K562 (cell line): Measurements from ENCODE around the gene NEURL1. TPM values are rescaled to one million over a fixed set of nuclear protein-coding genes. Genes with fewer than 3 reads are reported as not detected.

Experiments used
- ATAC-seq: fragments of 200-7000 bp; cut with Tn5 transposase; 3 replicates; pipeline ENCODE4 v1.9.1; 2020; ENCODE audit warnings: moderate library complexity
- BruUV-seq: library from RNA; stranded (reverse); fragments of 400-500 nt; replicated peaks from 2 replicates; lab custom pipeline; 2021; lab: Mats Ljungman, UMichigan
- CTCF ChIA-PET: fragments of 300-600 bp; formaldehyde crosslinking; extraction: SDS; loops from one replicate; lab custom pipeline; 2021; ENCODE audit warnings: low intra/inter-chr PET ratio; lab: Yijun Ruan, JAX
- POLR2A ChIA-PET: fragments of 300-600, 350-650 bp; sonication (Branson Sonifier 250); formaldehyde crosslinking; extraction: SDS; loops from one replicate; lab custom pipeline; 2021; ENCODE audit warnings: antibody characterized with exemption, inconsistent platforms; lab: Yijun Ruan, JAX
- DNase-seq, 4 experiments: peaks; one replicate each; pipeline versions ENCODE4 v3.0.0 to v3.0.0-alpha.2; 2011 to 2018; ENCODE audit warnings: low spot score in 3 of 4, mixed read lengths in 3 of 4; ENCODE audit errors: extremely low read depth in 1 of 4
- FAIRE-seq: peaks from 2 replicates; lab custom pipeline; 2011; peaks lifted over from hg19 to GRCh38; lab: Jason Lieb, UNC
- H2AFZ ChIP-seq: 2 replicates; pipeline ENCODE4 v1.6.0; 2011; ENCODE audit warnings: low read depth, low read length, control low read depth, inconsistent platforms
- H3K27ac ChIP-seq: fragments of 200-600 bp; 3 replicates; pipeline ENCODE4 v1.8.0; 2011; ENCODE audit warnings: low read depth, mild to moderate bottlenecking, control low read depth, inconsistent platforms, low read length, moderate library complexity, mixed read lengths; ENCODE audit errors: extremely low read depth
- H3K27me3 ChIP-seq, 2 experiments: fragments of 300-600 bp in 1 of 2; 2 replicates in 1 of 2; 3 replicates in 1 of 2; pipeline versions ENCODE4 v1.6.0 to v1.8.0; 2011; ENCODE audit warnings: inconsistent platforms in 2 of 2, low read length in 2 of 2, mild to moderate bottlenecking in 1 of 2, mixed read lengths in 1 of 2, moderate library complexity in 1 of 2; ENCODE audit not compliant: control insufficient read depth in 2 of 2, insufficient read depth in 2 of 2
- H3K36me3 ChIP-seq: fragments of 300-600 bp; 3 replicates; pipeline ENCODE4 v1.8.0; 2011; ENCODE audit warnings: mild to moderate bottlenecking, low read length, inconsistent platforms; ENCODE audit not compliant: control insufficient read depth, insufficient read depth
- H3K4me1 ChIP-seq, 2 experiments: fragments of 200-600 bp in 1 of 2; replicated peaks in 1 of 2; 2 replicates in 1 of 2; 3 replicates in 1 of 2; pipeline versions ENCODE4 v1.5.1 to v1.8.0; 2011; ENCODE audit warnings: inconsistent platforms in 2 of 2, low read length in 2 of 2, mild to moderate bottlenecking in 1 of 2, mixed read lengths in 1 of 2, moderate library complexity in 1 of 2; ENCODE audit not compliant: control insufficient read depth in 2 of 2, insufficient read depth in 2 of 2
- H3K4me2 ChIP-seq: 2 replicates; pipeline ENCODE4 v1.6.1; 2011; ENCODE audit warnings: low read length, control low read depth, inconsistent platforms, mixed read lengths; ENCODE audit not compliant: insufficient read depth
- H3K4me3 ChIP-seq: fragments of 200-600 bp; sonication (generic), shearing (Covaris generic); 2 replicates; pipeline ENCODE4 v1.5.1; 2016; ENCODE audit warnings: control low read depth, inconsistent platforms
- H3K79me2 ChIP-seq: fragments of 200-600 bp; 3 replicates; pipeline ENCODE4 v1.8.0; 2011; ENCODE audit warnings: low read length, inconsistent platforms; ENCODE audit not compliant: control insufficient read depth, insufficient read depth
- H3K9ac ChIP-seq, 2 experiments: 2 replicates each; pipeline versions ENCODE4 v1.6.0 to v1.6.1; 2011; ENCODE audit warnings: low read depth in 2 of 2, low read length in 2 of 2, control low read depth in 1 of 2, inconsistent platforms in 1 of 2, mild to moderate bottlenecking in 1 of 2, mixed read lengths in 1 of 2; ENCODE audit not compliant: insufficient read depth in 1 of 2
- H3K9me1 ChIP-seq: one replicate; pipeline ENCODE4 v1.6.0; 2011; ENCODE audit warnings: inconsistent platforms, mild to moderate bottlenecking, low read length, moderate library complexity; ENCODE audit not compliant: control insufficient read depth, insufficient read depth
- H3K9me3 ChIP-seq: replicated peaks from 2 replicates; pipeline ENCODE4 v1.5.1; 2011; ENCODE audit warnings: low read depth, low read length, inconsistent platforms; ENCODE audit not compliant: control insufficient read depth, insufficient read depth
- H4K20me1 ChIP-seq: replicated peaks from 2 replicates; pipeline ENCODE4 v1.6.1; 2011; ENCODE audit warnings: low read length, inconsistent platforms, mixed read lengths; ENCODE audit not compliant: control insufficient read depth, insufficient read depth
- CAMTA2 ChIP-seq: fragments of 250-450 bp; sonication (Bioruptor Pico); conservative IDR thresholded peaks from 2 replicates; pipeline ENCODE4 v1.5.1; 2022
- CBFA2T2 ChIP-seq: fragments of 450-650 bp; conservative IDR thresholded peaks from 2 replicates; pipeline ENCODE4 v1.6.1; 2017; ENCODE audit warnings: mild to moderate bottlenecking
- ESRRB ChIP-seq: fragments of 250-450 bp; sonication (Bioruptor Pico); IDR thresholded peaks from 2 replicates; pipeline ENCODE4 v1.5.0; 2020; ENCODE audit warnings: mild to moderate bottlenecking, moderate library complexity, borderline replicate concordance
- ETV5 ChIP-seq: sonication (generic); formaldehyde crosslinking; IDR thresholded peaks from 2 replicates; pipeline ENCODE4 v1.4.0; 2020; ENCODE audit warnings: low read depth, mild to moderate bottlenecking, missing genetic modification reagents
- FIP1L1 ChIP-seq: fragments of 200-400 bp; formaldehyde crosslinking; IDR thresholded peaks from 2 replicates; pipeline ENCODE4 v1.6.1; 2018; ENCODE audit warnings: mild to moderate bottlenecking, low read depth, low read length; ENCODE audit not compliant: poor library complexity, severe bottlenecking
- MAFF ChIP-seq: IDR thresholded peaks from 2 replicates; pipeline ENCODE4 v1.6.1; 2012; ENCODE audit warnings: low read length, improper control_type of control experiment
- NCOA1 ChIP-seq: fragments of 450-650 bp; IDR thresholded peaks from 2 replicates; pipeline ENCODE4 v1.6.1; 2016; ENCODE audit warnings: low read depth
- NR4A1 ChIP-seq, 2 experiments: fragments of 250-450 bp in 1 of 2; fragments of 450-650 bp in 1 of 2; sonication (Bioruptor Pico) in 1 of 2; IDR thresholded peaks; 2 replicates each; pipeline versions ENCODE4 v1.4.0 to v1.6.1; 2016 to 2020; ENCODE audit warnings: mild to moderate bottlenecking in 2 of 2, missing compliant biosample characterization in 1 of 2, missing genetic modification characterization in 1 of 2, moderate library complexity in 1 of 2
- POU5F1 ChIP-seq: fragments of 150-350 bp; IDR thresholded peaks from 2 replicates; pipeline ENCODE4 v1.6.1; 2014; ENCODE audit warnings: borderline replicate concordance, low read length, low read depth, mild to moderate bottlenecking; ENCODE audit not compliant: partially characterized antibody
- SETDB1 ChIP-seq: IDR thresholded peaks from one replicate; pipeline ENCODE4 v1.6.1; 2012; ENCODE audit warnings: low read length, control low read depth, inconsistent platforms
- SP2 ChIP-seq: IDR thresholded peaks from 2 replicates; pipeline ENCODE4 v1.6.1; 2011; ENCODE audit warnings: mild to moderate bottlenecking, low read depth, low read length, moderate library complexity; ENCODE audit not compliant: poor library complexity, severe bottlenecking; ENCODE audit errors: extremely low read depth
- TAL1 ChIP-seq: fragments of 450-650 bp; IDR thresholded peaks from 2 replicates; pipeline ENCODE4 v1.6.1; 2016; ENCODE audit warnings: mild to moderate bottlenecking
- TGIF2 ChIP-seq: sonication (generic); formaldehyde crosslinking; IDR thresholded peaks from 2 replicates; pipeline ENCODE4 v1.8.1; 2022; ENCODE audit warnings: mild to moderate bottlenecking, missing genetic modification reagents, moderate library complexity
- ZFP30 ChIP-seq: fragments of 250-450 bp; sonication (Bioruptor Pico); IDR thresholded peaks from 2 replicates; pipeline ENCODE4 v1.8.0; 2022; ENCODE audit warnings: moderate library complexity, mild to moderate bottlenecking, inconsistent platforms, borderline replicate concordance
- WGBS: fragments of 100-300 bp; shearing (Covaris generic); methylation state at CpG from one replicate; pipeline ENCODE4 v1.1.6; 2016; ENCODE audit warnings: low coverage, mixed read lengths; ENCODE audit not compliant: insufficient coverage; ENCODE audit errors: missing lambda C conversion rate; 5-methylcytosine and 5-hydroxymethylcytosine counted together
- in situ Hi-C: fragments of 300-500 bp; cut with MboI; formaldehyde crosslinking; loops from 4 replicates; pipeline ENCODE4 v1.15.0; 2018; ENCODE audit warnings: inconsistent platforms, mixed read lengths
- intact Hi-C: fragments of 100-400 bp; cut with micrococcal nuclease; formaldehyde crosslinking; loops from 2 replicates; pipeline ENCODE4 v1.14.2; 2022
- polyA plus RNA-seq, 8 experiments: library from polyadenylated mRNA; depleted of rRNA in 4 of 8; stranded (reverse) in 5 of 8; unstranded in 3 of 8; fragments of >200 nt; fragmentation: Nextera tagmentation in 2 of 8; fragmentation: Illumina TruSeq in 1 of 8; extraction: Ambion mirVana in 2 of 8; extraction: Trizol in 1 of 8; gene quantifications; 2 replicates each; pipeline versions ENCODE4 v1.2.1 to v1.2.3, GENCODE V29; 2011 to 2014; ENCODE audit warnings: inconsistent platforms in 1 of 8, missing spikeins in 1 of 8
- total RNA-seq, 7 experiments: library from RNA; depleted of rRNA in 6 of 7; stranded (reverse); fragments of >200 nt in 6 of 7; fragmentation: Illumina TruSeq in 2 of 7; extraction: Trizol in 2 of 7; gene quantifications; 2 replicates each; pipeline versions ENCODE4 v1.2.1 to v1.2.3, GENCODE V29; 2011 to 2021; ENCODE audit warnings: low replicate concordance in 1 of 7
- TF ChIP-seq, protein P1 (sequence below): fragments of 250-450 bp; sonication (Bioruptor Pico); IDR thresholded peaks from 2 replicates; pipeline ENCODE4 v1.4.0; 2020
- TF ChIP-seq, protein P2 (sequence below): IDR thresholded peaks from 2 replicates; pipeline ENCODE4 v1.6.1; 2011; ENCODE audit warnings: borderline replicate concordance, low read depth, mild to moderate bottlenecking, moderate library complexity, low read length; ENCODE audit not compliant: insufficient read depth, poor library complexity, severe bottlenecking

The NEURL1 gene
- total and polyA plus RNA-seq, 9 of the 15 experiments (the other 6 are each of a cell fraction or from before 2014, with no cell fraction given): 0.01 to 0.45 (median 0.16) TPM; not detected in 5

DNA sequence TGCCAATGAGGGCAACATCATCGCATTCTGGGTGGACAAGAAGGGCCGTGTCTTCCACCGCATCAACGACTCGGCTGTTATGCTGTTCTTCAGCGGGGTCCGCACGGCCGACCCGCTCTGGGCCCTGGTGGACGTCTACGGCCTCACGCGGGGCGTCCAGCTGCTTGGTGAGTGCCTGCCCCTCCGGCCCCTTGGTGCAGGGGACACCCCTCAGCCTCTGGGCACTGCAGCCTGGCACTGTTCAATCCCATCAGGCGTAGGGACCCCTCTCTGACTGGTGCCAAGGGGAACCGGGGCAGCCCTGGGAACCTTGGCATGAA lies 78.1 kb downstream of the NEURL1 start:
- no peak overlapping the region for H3K4me3 ChIP-seq
- DNase-seq (no peak), ATAC-seq (no peak), FAIRE-seq (no peak)
- no peaks in the 10 kb centered on the region for H3K79me2 ChIP-seq
- POLR2A ChIA-PET: no interaction called here
- intact Hi-C loops: no loop called here
- H3K27ac ChIP-seq: no peak overlapping the region
- peaks cover 2% of the 10 kb centered on the region for H3K9me1 ChIP-seq
- WGBS: 44% methylated on average over 6 of the region's 18 CpGs
- CTCF ChIA-PET: no interaction called here
- H3K36me3 ChIP-seq: no peaks in the 10 kb centered on the region
- peaks cover 0 to 16% of the 10 kb centered on the region in 2 experiments; a peak in 2 of 5 replicates for H3K27me3 ChIP-seq
- no peak overlapping the region for H2AFZ ChIP-seq
- no peaks in the 10 kb centered on the region; the same call in 1 of the 2 replicates for H4K20me1 ChIP-seq
- H3K9ac ChIP-seq: no peak overlapping the region
- H3K4me1 ChIP-seq: peaks cover 4 to 18% of the 10 kb centered on the region in 2 experiments; a peak in 4 of 5 replicates
- BruUV-seq: no TSS peak
- in situ Hi-C loops: no loop called here
- H3K9me3 ChIP-seq: no peaks in the 10 kb centered on the region
- no peak overlapping the region for H3K4me2 ChIP-seq
- TF ChIP-seq MAFF: no peak
- no peak for TF ChIP-seq POU5F1
- TF ChIP-seq TAL1: no peak
- no peak for TF ChIP-seq CBFA2T2
- no peak for TF ChIP-seq NR4A1 (CRISPR knock-in tag; IDR thresholded peaks at IDR 0.05)
- TF ChIP-seq NR4A1 (tag; IDR thresholded peaks at IDR 0.05): no peak
- TF ChIP-seq ESRRB (CRISPR knock-in tag): no peak
- TF ChIP-seq ZFP30 (CRISPR knock-in tag): no peak
- TF ChIP-seq CAMTA2 (CRISPR knock-in tag): no peak
- TF ChIP-seq, protein P1, sequence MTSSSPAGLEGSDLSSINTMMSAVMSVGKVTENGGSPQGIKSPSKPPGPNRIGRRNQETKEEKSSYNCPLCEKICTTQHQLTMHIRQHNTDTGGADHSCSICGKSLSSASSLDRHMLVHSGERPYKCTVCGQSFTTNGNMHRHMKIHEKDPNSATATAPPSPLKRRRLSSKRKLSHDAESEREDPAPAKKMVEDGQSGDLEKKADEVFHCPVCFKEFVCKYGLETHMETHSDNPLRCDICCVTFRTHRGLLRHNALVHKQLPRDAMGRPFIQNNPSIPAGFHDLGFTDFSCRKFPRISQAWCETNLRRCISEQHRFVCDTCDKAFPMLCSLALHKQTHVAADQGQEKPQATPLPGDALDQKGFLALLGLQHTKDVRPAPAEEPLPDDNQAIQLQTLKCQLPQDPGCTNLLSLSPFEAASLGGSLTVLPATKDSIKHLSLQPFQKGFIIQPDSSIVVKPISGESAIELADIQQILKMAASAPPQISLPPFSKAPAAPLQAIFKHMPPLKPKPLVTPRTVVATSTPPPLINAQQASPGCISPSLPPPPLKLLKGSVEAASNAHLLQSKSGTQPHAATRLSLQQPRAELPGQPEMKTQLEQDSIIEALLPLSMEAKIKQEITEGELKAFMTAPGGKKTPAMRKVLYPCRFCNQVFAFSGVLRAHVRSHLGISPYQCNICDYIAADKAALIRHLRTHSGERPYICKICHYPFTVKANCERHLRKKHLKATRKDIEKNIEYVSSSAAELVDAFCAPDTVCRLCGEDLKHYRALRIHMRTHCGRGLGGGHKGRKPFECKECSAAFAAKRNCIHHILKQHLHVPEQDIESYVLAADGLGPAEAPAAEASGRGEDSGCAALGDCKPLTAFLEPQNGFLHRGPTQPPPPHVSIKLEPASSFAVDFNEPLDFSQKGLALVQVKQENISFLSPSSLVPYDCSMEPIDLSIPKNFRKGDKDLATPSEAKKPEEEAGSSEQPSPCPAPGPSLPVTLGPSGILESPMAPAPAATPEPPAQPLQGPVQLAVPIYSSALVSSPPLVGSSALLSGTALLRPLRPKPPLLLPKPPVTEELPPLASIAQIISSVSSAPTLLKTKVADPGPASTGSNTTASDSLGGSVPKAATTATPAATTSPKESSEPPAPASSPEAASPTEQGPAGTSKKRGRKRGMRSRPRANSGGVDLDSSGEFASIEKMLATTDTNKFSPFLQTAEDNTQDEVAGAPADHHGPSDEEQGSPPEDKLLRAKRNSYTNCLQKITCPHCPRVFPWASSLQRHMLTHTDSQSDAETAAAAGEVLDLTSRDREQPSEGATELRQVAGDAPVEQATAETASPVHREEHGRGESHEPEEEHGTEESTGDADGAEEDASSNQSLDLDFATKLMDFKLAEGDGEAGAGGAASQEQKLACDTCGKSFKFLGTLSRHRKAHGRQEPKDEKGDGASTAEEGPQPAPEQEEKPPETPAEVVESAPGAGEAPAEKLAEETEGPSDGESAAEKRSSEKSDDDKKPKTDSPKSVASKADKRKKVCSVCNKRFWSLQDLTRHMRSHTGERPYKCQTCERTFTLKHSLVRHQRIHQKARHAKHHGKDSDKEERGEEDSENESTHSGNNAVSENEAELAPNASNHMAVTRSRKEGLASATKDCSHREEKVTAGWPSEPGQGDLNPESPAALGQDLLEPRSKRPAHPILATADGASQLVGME (CRISPR knock-in tag): no peak
- no peak for TF ChIP-seq ETV5 (CRISPR knock-in tag)
- TF ChIP-seq TGIF2: no peak
- no peak for TF ChIP-seq FIP1L1
- TF ChIP-seq, protein P2, sequence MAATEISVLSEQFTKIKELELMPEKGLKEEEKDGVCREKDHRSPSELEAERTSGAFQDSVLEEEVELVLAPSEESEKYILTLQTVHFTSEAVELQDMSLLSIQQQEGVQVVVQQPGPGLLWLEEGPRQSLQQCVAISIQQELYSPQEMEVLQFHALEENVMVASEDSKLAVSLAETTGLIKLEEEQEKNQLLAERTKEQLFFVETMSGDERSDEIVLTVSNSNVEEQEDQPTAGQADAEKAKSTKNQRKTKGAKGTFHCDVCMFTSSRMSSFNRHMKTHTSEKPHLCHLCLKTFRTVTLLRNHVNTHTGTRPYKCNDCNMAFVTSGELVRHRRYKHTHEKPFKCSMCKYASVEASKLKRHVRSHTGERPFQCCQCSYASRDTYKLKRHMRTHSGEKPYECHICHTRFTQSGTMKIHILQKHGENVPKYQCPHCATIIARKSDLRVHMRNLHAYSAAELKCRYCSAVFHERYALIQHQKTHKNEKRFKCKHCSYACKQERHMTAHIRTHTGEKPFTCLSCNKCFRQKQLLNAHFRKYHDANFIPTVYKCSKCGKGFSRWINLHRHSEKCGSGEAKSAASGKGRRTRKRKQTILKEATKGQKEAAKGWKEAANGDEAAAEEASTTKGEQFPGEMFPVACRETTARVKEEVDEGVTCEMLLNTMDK: no peak
- no peak for TF ChIP-seq SETDB1
- no peak for TF ChIP-seq NCOA1
- TF ChIP-seq SP2: no peak
